ENCODE measurements around the gene COL12A1. TPM values are rescaled to one million over a fixed set of nuclear protein-coding genes. Genes with fewer than 3 reads are reported as not detected.

The COL12A1 gene
- total and polyA plus RNA-seq, 5 donors from 2014 or later, result 0.37 TPM; not detected in 4

GRCh38 chr6:75145211-75145610 is 60.6 kb downstream of the COL12A1 start:
- Mint-ChIP-seq H3K27ac (no peak overlapping the region), H3K27me3 (peaks cover 6% of the 10 kb centered on the region), H3K9me3 (peaks cover 0 to 4% (median 0%) of the 10 kb centered on the region in 7 donors), H3K4me1 (no peaks in the 10 kb centered on the region), H3K4me3 (no peak overlapping the region), H3K36me3 (no peaks in the 10 kb centered on the region)
- Histone ChIP-seq H3K9me3 (ENCODE audit: control insufficient read depth in 2 of 2, low read length in 2 of 2) (no peaks in the 10 kb centered on the region), H3K36me3 (ENCODE audit: control insufficient read depth, insufficient read depth, low read length) (no peaks in the 10 kb centered on the region), H3K4me3 (ENCODE audit: low read depth, low read length) (no peak overlapping the region), H3K27me3 (ENCODE audit: control insufficient read depth, insufficient read depth, low read length) (no peaks in the 10 kb centered on the region), H3K4me1 (ENCODE audit: control insufficient read depth, insufficient read depth, low read length, poor library complexity, severe bottlenecking) (no peaks in the 10 kb centered on the region), H3K27ac (ENCODE audit: insufficient read depth, low read length, poor library complexity, severe bottlenecking) (no peak overlapping the region)
- ATAC-seq (ENCODE audit: low read depth in 2 of 2), result no peak
- DNase-seq, result no peak

GRCh38 chr6:75144386-75144785 is 61.5 kb downstream of the COL12A1 start:
- H3K9me3 ChIP-seq (ENCODE audit: control insufficient read depth in 2 of 2, low read length in 2 of 2), result no peaks in the 10 kb centered on the region
- no peak overlapping the region for H3K4me3 Mint-ChIP-seq
- no peak for DNase-seq
- H3K4me3 ChIP-seq (ENCODE audit: low read depth, low read length), result no peak overlapping the region
- peaks cover 0 to 4% (median 0%) of the 10 kb centered on the region in 7 donors for H3K9me3 Mint-ChIP-seq
- no peak overlapping the region for H3K27ac Mint-ChIP-seq
- H3K4me1 ChIP-seq (ENCODE audit: control insufficient read depth, insufficient read depth, low read length, poor library complexity, severe bottlenecking), result no peaks in the 10 kb centered on the region
- no peak overlapping the region for H3K27ac ChIP-seq (ENCODE audit: insufficient read depth, low read length, poor library complexity, severe bottlenecking)
- H3K4me1 Mint-ChIP-seq, result no peaks in the 10 kb centered on the region
- no peaks in the 10 kb centered on the region for H3K27me3 ChIP-seq (ENCODE audit: control insufficient read depth, insufficient read depth, low read length)
- H3K27me3 Mint-ChIP-seq, result peaks cover 6% of the 10 kb centered on the region
- H3K36me3 Mint-ChIP-seq, result no peaks in the 10 kb centered on the region
- ATAC-seq (ENCODE audit: low read depth in 2 of 2), result no peak
- H3K36me3 ChIP-seq (ENCODE audit: control insufficient read depth, insufficient read depth, low read length), result no peaks in the 10 kb centered on the region

- H3K4me1 ChIP-seq (ENCODE audit: control insufficient read depth, insufficient read depth, low read length, poor library complexity, severe bottlenecking), result no peaks in the 10 kb centered on the region
- no peaks in the 10 kb centered on the region for H3K9me3 ChIP-seq (ENCODE audit: control insufficient read depth in 2 of 2, low read length in 2 of 2)
- no peaks in the 10 kb centered on the region for H3K36me3 ChIP-seq (ENCODE audit: control insufficient read depth, insufficient read depth, low read length)
- no peak overlapping the region for H3K27ac ChIP-seq (ENCODE audit: insufficient read depth, low read length, poor library complexity, severe bottlenecking)
- H3K27me3 ChIP-seq (ENCODE audit: control insufficient read depth, insufficient read depth, low read length), result no peaks in the 10 kb centered on the region
- Mint-ChIP-seq H3K27ac (no peak overlapping the region), H3K36me3 (no peaks in the 10 kb centered on the region), H3K4me3 (no peak overlapping the region), H3K4me1 (no peaks in the 10 kb centered on the region), H3K9me3 (peaks cover 0 to 2% (median 0%) of the 10 kb centered on the region in 7 donors), H3K27me3 (no peaks in the 10 kb centered on the region)
- ATAC-seq (ENCODE audit: low read depth in 2 of 2), result no peak
- DNase-seq, result no peak
- H3K4me3 ChIP-seq (ENCODE audit: low read depth, low read length), result no peak overlapping the region
Measured at GRCh38 chr6:75143191-75143590, 62.7 kb downstream of the COL12A1 start.

- H3K4me1 Mint-ChIP-seq, result no peaks in the 10 kb centered on the region
- no peaks in the 10 kb centered on the region for H3K36me3 ChIP-seq (ENCODE audit: control insufficient read depth, insufficient read depth, low read length)
- H3K27ac Mint-ChIP-seq, result no peak overlapping the region
- no peaks in the 10 kb centered on the region for H3K9me3 ChIP-seq (ENCODE audit: control insufficient read depth in 2 of 2, low read length in 2 of 2)
- ATAC-seq (ENCODE audit: low read depth in 2 of 2), result no peak
- no peaks in the 10 kb centered on the region for H3K27me3 ChIP-seq (ENCODE audit: control insufficient read depth, insufficient read depth, low read length)
- no peak overlapping the region for H3K4me3 ChIP-seq (ENCODE audit: low read depth, low read length)
- no peaks in the 10 kb centered on the region for H3K4me1 ChIP-seq (ENCODE audit: control insufficient read depth, insufficient read depth, low read length, poor library complexity, severe bottlenecking)
- no peaks in the 10 kb centered on the region for H3K9me3 Mint-ChIP-seq
- H3K27ac ChIP-seq (ENCODE audit: insufficient read depth, low read length, poor library complexity, severe bottlenecking), result no peak overlapping the region
- no peaks in the 10 kb centered on the region for H3K27me3 Mint-ChIP-seq
- H3K4me3 Mint-ChIP-seq, result no peak overlapping the region
- no peaks in the 10 kb centered on the region for H3K36me3 Mint-ChIP-seq
- no peak for DNase-seq
Measured at GRCh38 chr6:75142721-75143120, 63.1 kb downstream of the COL12A1 start.

GRCh38 chr6:75135876-75136275 is 70.0 kb downstream of the COL12A1 start:
- DNase-seq, result no peak
- Histone ChIP-seq H3K27me3 (ENCODE audit: control insufficient read depth, insufficient read depth, low read length) (no peaks in the 10 kb centered on the region), H3K36me3 (ENCODE audit: control insufficient read depth, insufficient read depth, low read length) (no peaks in the 10 kb centered on the region), H3K9me3 (ENCODE audit: control insufficient read depth in 2 of 2, low read length in 2 of 2) (no peaks in the 10 kb centered on the region), H3K4me3 (ENCODE audit: low read depth, low read length) (no peak overlapping the region), H3K4me1 (ENCODE audit: control insufficient read depth, insufficient read depth, low read length, poor library complexity, severe bottlenecking) (no peaks in the 10 kb centered on the region), H3K27ac (ENCODE audit: insufficient read depth, low read length, poor library complexity, severe bottlenecking) (no peak overlapping the region)
- Mint-ChIP-seq H3K4me3 (no peak overlapping the region), H3K27me3 (no peaks in the 10 kb centered on the region), H3K9me3 (peaks cover 0 to 4% (median 0%) of the 10 kb centered on the region in 7 donors), H3K36me3 (no peaks in the 10 kb centered on the region), H3K27ac (no peak overlapping the region), H3K4me1 (no peaks in the 10 kb centered on the region)
- no peak for ATAC-seq (ENCODE audit: low read depth in 2 of 2)

GRCh38 chr6:75135450-75135849 is 70.4 kb downstream of the COL12A1 start:
- Mint-ChIP-seq H3K4me1 (no peaks in the 10 kb centered on the region), H3K4me3 (no peak overlapping the region), H3K27ac (no peak overlapping the region), H3K27me3 (no peaks in the 10 kb centered on the region), H3K9me3 (peaks cover 0 to 4% (median 0%) of the 10 kb centered on the region in 7 donors), H3K36me3 (no peaks in the 10 kb centered on the region)
- Histone ChIP-seq H3K36me3 (ENCODE audit: control insufficient read depth, insufficient read depth, low read length) (no peaks in the 10 kb centered on the region), H3K27ac (ENCODE audit: insufficient read depth, low read length, poor library complexity, severe bottlenecking) (no peak overlapping the region), H3K4me3 (ENCODE audit: low read depth, low read length) (no peak overlapping the region), H3K9me3 (ENCODE audit: control insufficient read depth in 2 of 2, low read length in 2 of 2) (no peaks in the 10 kb centered on the region), H3K27me3 (ENCODE audit: control insufficient read depth, insufficient read depth, low read length) (no peaks in the 10 kb centered on the region), H3K4me1 (ENCODE audit: control insufficient read depth, insufficient read depth, low read length, poor library complexity, severe bottlenecking) (no peaks in the 10 kb centered on the region)
- no peak for DNase-seq
- ATAC-seq (ENCODE audit: low read depth in 2 of 2), result no peak

GRCh38 chr6:75130784-75131183 is 75.1 kb downstream of the COL12A1 start:
- Mint-ChIP-seq H3K4me3 (no peak overlapping the region), H3K27ac (no peak overlapping the region), H3K4me1 (no peaks in the 10 kb centered on the region), H3K27me3 (peaks cover 5% of the 10 kb centered on the region), H3K9me3 (peaks cover 0 to 2% (median 0%) of the 10 kb centered on the region in 7 donors), H3K36me3 (no peaks in the 10 kb centered on the region)
- H3K9me3 ChIP-seq (ENCODE audit: control insufficient read depth in 2 of 2, low read length in 2 of 2), result no peaks in the 10 kb centered on the region
- ATAC-seq (ENCODE audit: low read depth in 2 of 2) (no peak), DNase-seq (no peak)
- H3K27ac ChIP-seq (ENCODE audit: insufficient read depth, low read length, poor library complexity, severe bottlenecking), result no peak overlapping the region
- H3K27me3 ChIP-seq (ENCODE audit: control insufficient read depth, insufficient read depth, low read length), result no peaks in the 10 kb centered on the region
- H3K4me1 ChIP-seq (ENCODE audit: control insufficient read depth, insufficient read depth, low read length, poor library complexity, severe bottlenecking), result no peaks in the 10 kb centered on the region
- no peak overlapping the region for H3K4me3 ChIP-seq (ENCODE audit: low read depth, low read length)
- H3K36me3 ChIP-seq (ENCODE audit: control insufficient read depth, insufficient read depth, low read length), result no peaks in the 10 kb centered on the region

- H3K27ac Mint-ChIP-seq, result no peak overlapping the region
- DNase-seq (no peak), ATAC-seq (ENCODE audit: low read depth in 2 of 2) (no peak)
- no peak overlapping the region for H3K27ac ChIP-seq (ENCODE audit: insufficient read depth, low read length, poor library complexity, severe bottlenecking)
- H3K27me3 ChIP-seq (ENCODE audit: control insufficient read depth, insufficient read depth, low read length), result no peaks in the 10 kb centered on the region
- no peaks in the 10 kb centered on the region for H3K4me1 Mint-ChIP-seq
- H3K4me3 Mint-ChIP-seq, result no peak overlapping the region
- peaks cover 5% of the 10 kb centered on the region for H3K27me3 Mint-ChIP-seq
- no peak overlapping the region for H3K4me3 ChIP-seq (ENCODE audit: low read depth, low read length)
- no peaks in the 10 kb centered on the region for H3K36me3 ChIP-seq (ENCODE audit: control insufficient read depth, insufficient read depth, low read length)
- H3K9me3 Mint-ChIP-seq, result peaks cover 0 to 2% (median 0%) of the 10 kb centered on the region in 7 donors
- H3K9me3 ChIP-seq (ENCODE audit: control insufficient read depth in 2 of 2, low read length in 2 of 2), result no peaks in the 10 kb centered on the region
- no peaks in the 10 kb centered on the region for H3K4me1 ChIP-seq (ENCODE audit: control insufficient read depth, insufficient read depth, low read length, poor library complexity, severe bottlenecking)
- H3K36me3 Mint-ChIP-seq, result no peaks in the 10 kb centered on the region
Measured at GRCh38 chr6:75128878-75129570, 76.8 kb downstream of the COL12A1 start.

Measured in CD4-positive, CD25-positive, alpha-beta regulatory T cell (primary cell).